GM23338 (cell line): Measurements from ENCODE around the gene MYOC. TPM values are rescaled to one million over a fixed set of nuclear protein-coding genes. Genes with fewer than 3 reads are reported as not detected.
"Not testable (repeated sequence)": the region's sequence is repeated elsewhere in the genome, so short reads cannot be mapped to it uniquely, and the experiment has no call there.

Experiments used
- ATAC-seq: fragments of 200-7000 bp; cut with Tn5 transposase; 3 replicates; pipeline ENCODE4 v1.9.1; 2020
- DNase-seq: peaks from one replicate; pipeline ENCODE4 v3.0.0-alpha.2; 2015; ENCODE audit warnings: low spot score
- H2AFZ ChIP-seq: fragments of 200-600 bp; sonication (generic); 2 replicates; pipeline ENCODE4 v1.8.0; 2016; ENCODE audit warnings: antibody characterized with exemption, mild to moderate bottlenecking, moderate library complexity
- H3F3A ChIP-seq: fragments of 200-600 bp; sonication (generic); replicated peaks from 2 replicates; pipeline ENCODE4 v1.8.0; 2017; ENCODE audit warnings: antibody characterized with exemption, mixed run types, low read depth
- H3K27ac ChIP-seq: fragments of 200-600 bp; sonication (generic); 2 replicates; pipeline ENCODE4 v1.6.1; 2016; ENCODE audit warnings: low read depth
- H3K27me3 ChIP-seq: fragments of 200-600 bp; sonication (generic); 2 replicates; pipeline ENCODE4 v1.8.0; 2016; ENCODE audit warnings: mild to moderate bottlenecking, mixed run types, moderate library complexity; ENCODE audit not compliant: insufficient read depth
- H3K36me3 ChIP-seq: fragments of 200-600 bp; sonication (generic); 2 replicates; pipeline ENCODE4 v1.8.0; 2016; ENCODE audit warnings: mild to moderate bottlenecking; ENCODE audit not compliant: insufficient read depth
- H3K4me1 ChIP-seq: fragments of 200-600 bp; sonication (generic); 2 replicates; pipeline ENCODE4 v1.8.0; 2016; ENCODE audit warnings: mild to moderate bottlenecking, moderate library complexity; ENCODE audit not compliant: insufficient read depth
- H3K4me2 ChIP-seq: fragments of 200-600 bp; sonication (generic); 2 replicates; pipeline ENCODE4 v1.7.1; 2017; ENCODE audit warnings: mixed run types
- H3K4me3 ChIP-seq: fragments of 200-600 bp; sonication (generic); 2 replicates; pipeline ENCODE4 v1.6.1; 2016; ENCODE audit warnings: mixed run types
- H3K79me2 ChIP-seq: fragments of 200-600 bp; sonication (generic); replicated peaks from 2 replicates; pipeline ENCODE4 v1.8.0; 2017; ENCODE audit warnings: mild to moderate bottlenecking; ENCODE audit not compliant: insufficient read depth
- H3K9me2 ChIP-seq: fragments of 200-600 bp; sonication (generic); 2 replicates; pipeline ENCODE4 v1.8.0; 2017; ENCODE audit not compliant: insufficient read depth
- H4K20me1 ChIP-seq: fragments of 200-600 bp; sonication (generic); replicated peaks from 2 replicates; pipeline ENCODE4 v1.8.0; 2017; ENCODE audit warnings: mild to moderate bottlenecking; ENCODE audit not compliant: insufficient read depth
- H3K27ac Mint-ChIP-seq: 2 replicates; pipeline ENCODE4 v1.8.0; 2020; ENCODE audit warnings: inconsistent platforms, mild to moderate bottlenecking, moderate library complexity, mixed read lengths
- H3K27me3 Mint-ChIP-seq: 3 replicates; pipeline ENCODE4 v1.8.0; 2022; ENCODE audit warnings: low read depth, mild to moderate bottlenecking, moderate library complexity, mixed read lengths, inconsistent platforms; ENCODE audit not compliant: insufficient read depth, poor library complexity
- H3K36me3 Mint-ChIP-seq: 3 replicates; pipeline ENCODE4 v1.8.0; 2021; ENCODE audit warnings: low read depth, mild to moderate bottlenecking, inconsistent platforms, moderate library complexity, mixed read lengths
- H3K4me1 Mint-ChIP-seq: 3 replicates; pipeline ENCODE4 v1.8.0; 2020; ENCODE audit warnings: mild to moderate bottlenecking, inconsistent platforms, mixed read lengths
- H3K4me3 Mint-ChIP-seq: 3 replicates; pipeline ENCODE4 v1.8.0; 2021; ENCODE audit warnings: moderate library complexity, mild to moderate bottlenecking, inconsistent platforms, mixed read lengths
- H3K9me3 Mint-ChIP-seq: 3 replicates; pipeline ENCODE4 v1.8.0; 2020; ENCODE audit warnings: moderate library complexity, mild to moderate bottlenecking, inconsistent platforms, mixed read lengths
- EZH2 ChIP-seq: fragments of 200-600 bp; sonication (generic); IDR thresholded peaks from one replicate; pipeline ENCODE4 v1.8.0; 2017; ENCODE audit warnings: antibody characterized with exemption, mild to moderate bottlenecking, low read depth; ENCODE audit not compliant: unreplicated experiment
- STAT1 ChIP-seq: IDR thresholded peaks from one replicate; pipeline ENCODE4 v1.6.1; 2016; ENCODE audit warnings: antibody characterized with exemption; ENCODE audit not compliant: unreplicated experiment
- ZNF114 ChIP-seq: fragments of 250-450 bp; sonication (Bioruptor Pico); IDR thresholded peaks from 2 replicates; pipeline ENCODE4 v1.5.0; 2020; ENCODE audit warnings: mild to moderate bottlenecking, moderate library complexity
- polyA plus RNA-seq: library from polyadenylated mRNA; unstranded; fragments of >200 nt; fragmentation: Nextera tagmentation; extraction: Ambion mirVana; gene quantifications from 2 replicates; pipeline ENCODE4 v1.2.1, GENCODE V29; 2016
- total RNA-seq: library from RNA; depleted of rRNA; stranded (reverse); fragments of >200 nt; shearing (Covaris generic); gene quantifications from 2 replicates; pipeline ENCODE4 v1.2.3, GENCODE V29; 2014
- TF ChIP-seq, protein P1 (sequence below): IDR thresholded peaks from one replicate; pipeline ENCODE4 v1.6.1; 2018; ENCODE audit warnings: antibody characterized with exemption; ENCODE audit not compliant: unreplicated experiment
- TF ChIP-seq, protein P2 (sequence below), 2 experiments: fragments of 200-600 bp in 1 of 2; sonication (generic) in 1 of 2; conservative IDR thresholded peaks; 2 replicates each; pipeline versions ENCODE4 v1.5.1 to v1.6.1; 2016 to 2017; ENCODE audit warnings: antibody characterized with exemption in 2 of 2, low read depth in 2 of 2, mild to moderate bottlenecking in 2 of 2, moderate library complexity in 1 of 2
- TF ChIP-seq, protein P3 (sequence below): fragments of 250-450 bp; sonication (Bioruptor Pico); IDR thresholded peaks from 2 replicates; pipeline ENCODE4 v1.5.0; 2020; ENCODE audit warnings: mild to moderate bottlenecking, moderate library complexity

The MYOC gene
- total and polyA plus RNA-seq, 2 experiments from 2014 or later: not detected

DNA sequence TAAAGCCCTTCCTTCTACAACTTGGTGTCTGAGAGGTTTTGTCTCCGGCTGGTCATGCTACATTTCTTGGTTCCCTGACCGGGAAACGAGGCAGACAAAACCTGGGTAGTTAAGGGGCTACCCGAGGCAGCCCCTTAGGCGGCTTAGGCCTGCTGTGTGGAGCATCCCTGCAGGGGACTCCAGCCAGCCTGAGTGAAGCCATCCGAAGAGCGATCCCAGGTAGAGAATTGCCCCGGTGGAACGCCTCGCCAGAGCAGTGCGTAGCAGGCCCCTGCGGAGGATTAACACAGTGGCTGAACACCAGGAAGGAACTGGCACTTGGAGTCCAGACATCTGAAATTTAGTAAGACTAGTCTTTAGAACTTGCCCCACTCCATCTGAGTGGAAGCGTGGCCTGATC is 51.6 kb downstream of the MYOC start (continued):
- TF ChIP-seq, protein P1, sequence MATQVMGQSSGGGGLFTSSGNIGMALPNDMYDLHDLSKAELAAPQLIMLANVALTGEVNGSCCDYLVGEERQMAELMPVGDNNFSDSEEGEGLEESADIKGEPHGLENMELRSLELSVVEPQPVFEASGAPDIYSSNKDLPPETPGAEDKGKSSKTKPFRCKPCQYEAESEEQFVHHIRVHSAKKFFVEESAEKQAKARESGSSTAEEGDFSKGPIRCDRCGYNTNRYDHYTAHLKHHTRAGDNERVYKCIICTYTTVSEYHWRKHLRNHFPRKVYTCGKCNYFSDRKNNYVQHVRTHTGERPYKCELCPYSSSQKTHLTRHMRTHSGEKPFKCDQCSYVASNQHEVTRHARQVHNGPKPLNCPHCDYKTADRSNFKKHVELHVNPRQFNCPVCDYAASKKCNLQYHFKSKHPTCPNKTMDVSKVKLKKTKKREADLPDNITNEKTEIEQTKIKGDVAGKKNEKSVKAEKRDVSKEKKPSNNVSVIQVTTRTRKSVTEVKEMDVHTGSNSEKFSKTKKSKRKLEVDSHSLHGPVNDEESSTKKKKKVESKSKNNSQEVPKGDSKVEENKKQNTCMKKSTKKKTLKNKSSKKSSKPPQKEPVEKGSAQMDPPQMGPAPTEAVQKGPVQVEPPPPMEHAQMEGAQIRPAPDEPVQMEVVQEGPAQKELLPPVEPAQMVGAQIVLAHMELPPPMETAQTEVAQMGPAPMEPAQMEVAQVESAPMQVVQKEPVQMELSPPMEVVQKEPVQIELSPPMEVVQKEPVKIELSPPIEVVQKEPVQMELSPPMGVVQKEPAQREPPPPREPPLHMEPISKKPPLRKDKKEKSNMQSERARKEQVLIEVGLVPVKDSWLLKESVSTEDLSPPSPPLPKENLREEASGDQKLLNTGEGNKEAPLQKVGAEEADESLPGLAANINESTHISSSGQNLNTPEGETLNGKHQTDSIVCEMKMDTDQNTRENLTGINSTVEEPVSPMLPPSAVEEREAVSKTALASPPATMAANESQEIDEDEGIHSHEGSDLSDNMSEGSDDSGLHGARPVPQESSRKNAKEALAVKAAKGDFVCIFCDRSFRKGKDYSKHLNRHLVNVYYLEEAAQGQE: no peak
- TF ChIP-seq, protein P2, sequence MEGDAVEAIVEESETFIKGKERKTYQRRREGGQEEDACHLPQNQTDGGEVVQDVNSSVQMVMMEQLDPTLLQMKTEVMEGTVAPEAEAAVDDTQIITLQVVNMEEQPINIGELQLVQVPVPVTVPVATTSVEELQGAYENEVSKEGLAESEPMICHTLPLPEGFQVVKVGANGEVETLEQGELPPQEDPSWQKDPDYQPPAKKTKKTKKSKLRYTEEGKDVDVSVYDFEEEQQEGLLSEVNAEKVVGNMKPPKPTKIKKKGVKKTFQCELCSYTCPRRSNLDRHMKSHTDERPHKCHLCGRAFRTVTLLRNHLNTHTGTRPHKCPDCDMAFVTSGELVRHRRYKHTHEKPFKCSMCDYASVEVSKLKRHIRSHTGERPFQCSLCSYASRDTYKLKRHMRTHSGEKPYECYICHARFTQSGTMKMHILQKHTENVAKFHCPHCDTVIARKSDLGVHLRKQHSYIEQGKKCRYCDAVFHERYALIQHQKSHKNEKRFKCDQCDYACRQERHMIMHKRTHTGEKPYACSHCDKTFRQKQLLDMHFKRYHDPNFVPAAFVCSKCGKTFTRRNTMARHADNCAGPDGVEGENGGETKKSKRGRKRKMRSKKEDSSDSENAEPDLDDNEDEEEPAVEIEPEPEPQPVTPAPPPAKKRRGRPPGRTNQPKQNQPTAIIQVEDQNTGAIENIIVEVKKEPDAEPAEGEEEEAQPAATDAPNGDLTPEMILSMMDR (conservative IDR thresholded peaks at IDR 0.05; ENCODE audit: low read depth in 2 of 2): no peak
- no peak for TF ChIP-seq EZH2
- no peak for TF ChIP-seq STAT1

DNA sequence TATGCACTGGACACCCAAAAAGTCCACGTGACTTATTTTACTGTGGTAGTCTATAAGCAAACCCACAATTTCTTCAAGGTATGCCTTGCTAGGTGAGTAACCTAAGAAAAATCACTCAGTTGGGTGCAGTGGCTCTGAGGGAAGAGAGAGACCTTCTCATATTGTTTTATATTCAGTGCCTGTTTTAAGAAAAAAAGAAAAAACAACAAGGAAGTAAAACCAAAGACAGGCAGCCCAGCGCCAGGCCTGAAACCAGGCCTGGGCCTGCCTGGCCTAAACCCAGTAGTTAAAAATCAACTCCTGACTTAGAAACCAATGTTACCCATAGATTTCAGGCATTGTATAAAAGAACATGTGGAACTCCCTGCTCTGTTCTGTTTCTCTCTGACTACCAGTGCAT is 52.2 kb downstream of the MYOC start:
- not testable (repeated sequence) for H4K20me1 ChIP-seq, H3K27me3 Mint-ChIP-seq, H3K27ac Mint-ChIP-seq, H3K4me1 Mint-ChIP-seq, H3K9me2 ChIP-seq, H3K4me3 ChIP-seq, H3F3A ChIP-seq, H2AFZ ChIP-seq, H3K9me3 Mint-ChIP-seq, DNase-seq, H3K27me3 ChIP-seq, H3K36me3 Mint-ChIP-seq, H3K36me3 ChIP-seq, H3K27ac ChIP-seq, H3K4me3 Mint-ChIP-seq, H3K79me2 ChIP-seq, ATAC-seq, H3K4me1 ChIP-seq, H3K4me2 ChIP-seq

DNA sequence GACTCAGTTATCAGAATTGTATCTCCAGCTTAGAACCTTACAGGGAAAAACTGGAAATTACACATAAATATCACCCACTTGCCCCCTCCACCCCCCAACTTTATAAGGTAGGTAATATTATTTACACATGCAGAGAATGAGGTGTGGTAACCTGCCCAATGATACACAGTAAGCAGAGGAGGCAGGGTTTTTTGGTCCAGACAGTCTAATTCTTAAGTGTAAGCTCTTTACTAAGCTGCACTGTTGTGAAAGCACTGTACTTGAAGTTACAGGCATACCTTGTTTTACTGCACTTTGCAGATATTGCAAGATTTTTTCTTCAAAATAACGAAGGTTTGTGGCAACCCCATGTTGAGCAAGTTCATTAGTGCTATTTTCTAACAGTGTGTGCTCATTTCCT is 55.3 kb downstream of the MYOC start:
- H3K79me2 ChIP-seq: no peaks in the 10 kb centered on the region
- Mint-ChIP-seq H3K4me3 (no peak overlapping the region), H3K27me3 (peaks cover 2% of the 10 kb centered on the region), H3K27ac (no peak overlapping the region), H3K4me1 (no peaks in the 10 kb centered on the region; the same call in 2 of the 3 replicates), H3K36me3 (peaks cover 12% of the 10 kb centered on the region), H3K9me3 (no peaks in the 10 kb centered on the region)
- DNase-seq (no peak), ATAC-seq (no peak)
- no peak overlapping the region for H3K27ac ChIP-seq
- H3K36me3 ChIP-seq: peaks cover 13% of the 10 kb centered on the region; the same call in 1 of the 2 replicates
- H4K20me1 ChIP-seq: no peaks in the 10 kb centered on the region; the same call in 1 of the 2 replicates
- H2AFZ ChIP-seq: no peak overlapping the region
- no peaks in the 10 kb centered on the region for H3K4me1 ChIP-seq
- no peaks in the 10 kb centered on the region for H3K9me2 ChIP-seq
- no peaks in the 10 kb centered on the region for H3K27me3 ChIP-seq
- no peaks in the 10 kb centered on the region for H3F3A ChIP-seq
- H3K4me3 ChIP-seq: no peak overlapping the region
- no peak overlapping the region for H3K4me2 ChIP-seq
- no peak for TF ChIP-seq ZNF114
- TF ChIP-seq, protein P3, sequence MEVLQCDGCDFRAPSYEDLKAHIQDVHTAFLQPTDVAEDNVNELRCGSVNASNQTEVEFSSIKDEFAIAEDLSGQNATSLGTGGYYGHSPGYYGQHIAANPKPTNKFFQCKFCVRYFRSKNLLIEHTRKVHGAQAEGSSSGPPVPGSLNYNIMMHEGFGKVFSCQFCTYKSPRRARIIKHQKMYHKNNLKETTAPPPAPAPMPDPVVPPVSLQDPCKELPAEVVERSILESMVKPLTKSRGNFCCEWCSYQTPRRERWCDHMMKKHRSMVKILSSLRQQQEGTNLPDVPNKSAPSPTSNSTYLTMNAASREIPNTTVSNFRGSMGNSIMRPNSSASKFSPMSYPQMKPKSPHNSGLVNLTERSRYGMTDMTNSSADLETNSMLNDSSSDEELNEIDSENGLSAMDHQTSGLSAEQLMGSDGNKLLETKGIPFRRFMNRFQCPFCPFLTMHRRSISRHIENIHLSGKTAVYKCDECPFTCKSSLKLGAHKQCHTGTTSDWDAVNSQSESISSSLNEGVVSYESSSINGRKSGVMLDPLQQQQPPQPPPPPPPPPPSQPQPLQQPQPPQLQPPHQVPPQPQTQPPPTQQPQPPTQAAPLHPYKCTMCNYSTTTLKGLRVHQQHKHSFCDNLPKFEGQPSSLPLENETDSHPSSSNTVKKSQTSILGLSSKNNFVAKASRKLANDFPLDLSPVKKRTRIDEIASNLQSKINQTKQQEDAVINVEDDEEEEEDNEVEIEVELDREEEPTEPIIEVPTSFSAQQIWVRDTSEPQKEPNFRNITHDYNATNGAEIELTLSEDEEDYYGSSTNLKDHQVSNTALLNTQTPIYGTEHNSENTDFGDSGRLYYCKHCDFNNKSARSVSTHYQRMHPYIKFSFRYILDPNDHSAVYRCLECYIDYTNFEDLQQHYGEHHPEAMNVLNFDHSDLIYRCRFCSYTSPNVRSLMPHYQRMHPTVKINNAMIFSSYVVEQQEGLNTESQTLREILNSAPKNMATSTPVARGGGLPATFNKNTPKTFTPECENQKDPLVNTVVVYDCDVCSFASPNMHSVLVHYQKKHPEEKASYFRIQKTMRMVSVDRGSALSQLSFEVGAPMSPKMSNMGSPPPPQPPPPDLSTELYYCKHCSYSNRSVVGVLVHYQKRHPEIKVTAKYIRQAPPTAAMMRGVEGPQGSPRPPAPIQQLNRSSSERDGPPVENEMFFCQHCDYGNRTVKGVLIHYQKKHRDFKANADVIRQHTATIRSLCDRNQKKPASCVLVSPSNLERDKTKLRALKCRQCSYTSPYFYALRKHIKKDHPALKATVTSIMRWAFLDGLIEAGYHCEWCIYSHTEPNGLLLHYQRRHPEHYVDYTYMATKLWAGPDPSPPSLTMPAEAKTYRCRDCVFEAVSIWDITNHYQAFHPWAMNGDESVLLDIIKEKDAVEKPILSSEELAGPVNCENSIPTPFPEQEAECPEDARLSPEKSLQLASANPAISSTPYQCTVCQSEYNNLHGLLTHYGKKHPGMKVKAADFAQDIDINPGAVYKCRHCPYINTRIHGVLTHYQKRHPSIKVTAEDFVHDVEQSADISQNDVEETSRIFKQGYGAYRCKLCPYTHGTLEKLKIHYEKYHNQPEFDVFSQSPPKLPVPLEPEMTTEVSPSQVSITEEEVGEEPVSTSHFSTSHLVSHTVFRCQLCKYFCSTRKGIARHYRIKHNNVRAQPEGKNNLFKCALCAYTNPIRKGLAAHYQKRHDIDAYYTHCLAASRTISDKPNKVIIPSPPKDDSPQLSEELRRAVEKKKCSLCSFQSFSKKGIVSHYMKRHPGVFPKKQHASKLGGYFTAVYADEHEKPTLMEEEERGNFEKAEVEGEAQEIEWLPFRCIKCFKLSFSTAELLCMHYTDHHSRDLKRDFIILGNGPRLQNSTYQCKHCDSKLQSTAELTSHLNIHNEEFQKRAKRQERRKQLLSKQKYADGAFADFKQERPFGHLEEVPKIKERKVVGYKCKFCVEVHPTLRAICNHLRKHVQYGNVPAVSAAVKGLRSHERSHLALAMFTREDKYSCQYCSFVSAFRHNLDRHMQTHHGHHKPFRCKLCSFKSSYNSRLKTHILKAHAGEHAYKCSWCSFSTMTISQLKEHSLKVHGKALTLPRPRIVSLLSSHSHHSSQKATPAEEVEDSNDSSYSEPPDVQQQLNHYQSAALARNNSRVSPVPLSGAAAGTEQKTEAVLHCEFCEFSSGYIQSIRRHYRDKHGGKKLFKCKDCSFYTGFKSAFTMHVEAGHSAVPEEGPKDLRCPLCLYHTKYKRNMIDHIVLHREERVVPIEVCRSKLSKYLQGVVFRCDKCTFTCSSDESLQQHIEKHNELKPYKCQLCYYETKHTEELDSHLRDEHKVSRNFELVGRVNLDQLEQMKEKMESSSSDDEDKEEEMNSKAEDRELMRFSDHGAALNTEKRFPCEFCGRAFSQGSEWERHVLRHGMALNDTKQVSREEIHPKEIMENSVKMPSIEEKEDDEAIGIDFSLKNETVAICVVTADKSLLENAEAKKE (CRISPR knock-in tag): no peak
